Neural cell (in vitro differentiated cells): ENCODE measurements around the gene BST1. TPM values are rescaled to one million over a fixed set of nuclear protein-coding genes. Genes with fewer than 3 reads are reported as not detected.

Experiments
- H2AFZ ChIP-seq: fragments of 200-600, 300-800 bp; sonication (generic), shearing (Covaris generic); 2 replicates; pipeline ENCODE4 v1.6.0; 2014; ENCODE audit warnings: low read depth, mild to moderate bottlenecking, antibody characterized with exemption, low read length, moderate library complexity
- H3F3A ChIP-seq: fragments of 200-600 bp; shearing (Covaris generic); 2 replicates; pipeline ENCODE4 v1.6.1; 2016; ENCODE audit warnings: mild to moderate bottlenecking, moderate library complexity, mixed read lengths, antibody characterized with exemption, low read length; ENCODE audit not compliant: insufficient read depth, poor library complexity, severe bottlenecking
- H3K27ac ChIP-seq: fragments of 200-600, 300-800 bp; sonication (generic), shearing (Covaris generic); 2 replicates; pipeline ENCODE4 v1.5.1; 2014; ENCODE audit warnings: mild to moderate bottlenecking, low read length, moderate library complexity
- H3K27me3 ChIP-seq: fragments of 300-800, 200-600 bp; sonication (generic), shearing (Covaris generic); 2 replicates; pipeline ENCODE4 v1.6.0; 2014; ENCODE audit warnings: mild to moderate bottlenecking, low read depth, low read length, moderate library complexity; ENCODE audit not compliant: insufficient read depth
- H3K36me3 ChIP-seq: fragments of 300-800, 200-600 bp; sonication (generic), shearing (Covaris generic); 2 replicates; pipeline ENCODE4 v1.5.1; 2014; ENCODE audit warnings: mild to moderate bottlenecking, antibody characterized with exemption, low read length, moderate library complexity; ENCODE audit not compliant: insufficient read depth
- H3K4me2 ChIP-seq: fragments of 300-800, 200-600 bp; sonication (generic), shearing (Covaris generic); 2 replicates; pipeline ENCODE4 v1.6.0; 2014; ENCODE audit warnings: mild to moderate bottlenecking, low read length
- H3K4me3 ChIP-seq: fragments of 300-800, 200-600 bp; sonication (generic), shearing (Covaris generic); 2 replicates; pipeline ENCODE4 v1.5.1; 2014; ENCODE audit warnings: mild to moderate bottlenecking, low read length, moderate library complexity
- H3K79me2 ChIP-seq: fragments of 200-600 bp; shearing (Covaris generic); replicated peaks from 2 replicates; pipeline ENCODE4 v1.6.0; 2014; ENCODE audit warnings: mild to moderate bottlenecking, low read length, moderate library complexity; ENCODE audit not compliant: insufficient read depth
- H3K9ac ChIP-seq: fragments of 300-800, 200-600 bp; sonication (generic), shearing (Covaris generic); 2 replicates; pipeline ENCODE4 v1.6.1; 2016; ENCODE audit warnings: mild to moderate bottlenecking, low read length, mixed read lengths
- H3K9me2 ChIP-seq: fragments of 200-600 bp; shearing (Covaris generic); 2 replicates; pipeline ENCODE4 v1.6.1; 2016; ENCODE audit warnings: mild to moderate bottlenecking, low read length, mixed read lengths; ENCODE audit not compliant: insufficient read depth
- H3K9me3 ChIP-seq: fragments of 200-600, 300-800 bp; sonication (generic), shearing (Covaris generic); 2 replicates; pipeline ENCODE4 v1.6.1; 2016; ENCODE audit warnings: mild to moderate bottlenecking, mixed run types, low read length, moderate library complexity, mixed read lengths
- H4K20me1 ChIP-seq: fragments of 200-600 bp; shearing (Covaris generic); 2 replicates; pipeline ENCODE4 v1.6.1; 2016; ENCODE audit warnings: mild to moderate bottlenecking, mixed run types; ENCODE audit not compliant: insufficient read depth
- CTCF ChIP-seq: fragments of 450-650 bp; IDR thresholded peaks from 2 replicates; pipeline ENCODE4 v1.5.1; 2014; ENCODE audit warnings: antibody characterized with exemption, mild to moderate bottlenecking, moderate library complexity; ENCODE audit not compliant: poor library complexity, severe bottlenecking
- EP300 ChIP-seq: fragments of 450-650 bp; conservative IDR thresholded peaks from 2 replicates; pipeline ENCODE4 v1.6.1; 2014; ENCODE audit warnings: antibody characterized with exemption, mild to moderate bottlenecking, moderate library complexity; ENCODE audit not compliant: poor library complexity, severe bottlenecking
- EZH2 ChIP-seq: fragments of 200-600, 300-800 bp; shearing (Covaris generic), sonication (generic); IDR thresholded peaks from 2 replicates; pipeline ENCODE4 v1.6.1; 2014; ENCODE audit warnings: antibody characterized with exemption, low read length, borderline replicate concordance, mild to moderate bottlenecking; ENCODE audit not compliant: insufficient read depth, poor library complexity, severe bottlenecking
- MXI1 ChIP-seq: fragments of 450-650 bp; conservative IDR thresholded peaks from 2 replicates; pipeline ENCODE4 v1.6.1; 2014; ENCODE audit warnings: antibody characterized with exemption, mild to moderate bottlenecking; ENCODE audit not compliant: poor library complexity, severe bottlenecking
- POLR2AphosphoS5 ChIP-seq: IDR thresholded peaks from 2 replicates; pipeline ENCODE4 v1.6.1; 2012
- RAD21 ChIP-seq: fragments of 450-650 bp; conservative IDR thresholded peaks from 2 replicates; pipeline ENCODE4 v1.6.1; 2014; ENCODE audit warnings: antibody characterized with exemption, mild to moderate bottlenecking, moderate library complexity
- REST ChIP-seq: IDR thresholded peaks from 2 replicates; pipeline ENCODE4 v1.6.1; 2012; ENCODE audit warnings: borderline replicate concordance
- SMC3 ChIP-seq: fragments of 450-650 bp; conservative IDR thresholded peaks from 2 replicates; pipeline ENCODE4 v1.6.1; 2014; ENCODE audit warnings: antibody characterized with exemption, mild to moderate bottlenecking, moderate library complexity; ENCODE audit not compliant: poor library complexity
- TAF1 ChIP-seq: IDR thresholded peaks from 2 replicates; pipeline ENCODE4 v1.6.1; 2012; ENCODE audit warnings: low read depth
- polyA plus RNA-seq: library from polyadenylated mRNA; depleted of rRNA; stranded (reverse); fragments of >200 nt; gene quantifications from 2 replicates; pipeline ENCODE4 v1.2.3, GENCODE V29; 2014

The BST1 gene
- polyA plus RNA-seq, 1 donor from 2014 or later = 1.6 TPM

- no peak overlapping the region for H3K4me3 ChIP-seq
- H3K27me3 ChIP-seq = no peaks in the 10 kb centered on the region
- no peak overlapping the region for H3K9ac ChIP-seq
- H2AFZ ChIP-seq = no peak overlapping the region
- no peaks in the 10 kb centered on the region for H3K9me3 ChIP-seq
- no peaks in the 10 kb centered on the region for H4K20me1 ChIP-seq
- no peaks in the 10 kb centered on the region for H3F3A ChIP-seq
- no peak overlapping the region for H3K27ac ChIP-seq
- no peaks in the 10 kb centered on the region for H3K9me2 ChIP-seq
- TF ChIP-seq EP300 (no peak), POLR2AphosphoS5 (no peak), REST (no peak), SMC3 (no peak), EZH2 (no peak), MXI1 (no peak), RAD21 (no peak), CTCF (no peak), TAF1 (no peak)
- H3K4me2 ChIP-seq = no peak overlapping the region
- H3K36me3 ChIP-seq = no peaks in the 10 kb centered on the region
- H3K79me2 ChIP-seq = peaks cover under 1% of the 10 kb centered on the region
Observed at GRCh38 chr4:15668566-15669435, 34.1 kb upstream of the BST1 start.

GRCh38 chr4:15670576-15670975 is 32.3 kb upstream of the BST1 start:
- Histone ChIP-seq H2AFZ (no peak overlapping the region), H3K4me3 (no peak overlapping the region), H3K79me2 (peaks cover 10% of the 10 kb centered on the region), H3K9me2 (no peaks in the 10 kb centered on the region), H3K27ac (no peak overlapping the region), H3K27me3 (no peaks in the 10 kb centered on the region), H3K36me3 (no peaks in the 10 kb centered on the region), H3K4me2 (no peak overlapping the region), H3F3A (no peaks in the 10 kb centered on the region), H4K20me1 (no peaks in the 10 kb centered on the region), H3K9ac (no peak overlapping the region), H3K9me3 (no peaks in the 10 kb centered on the region)
- no peak for TF ChIP-seq POLR2AphosphoS5
